Psoas muscle (tissue), 8 donors: Measurements from ENCODE around the gene GRID2. TPM values are rescaled to one million over a fixed set of nuclear protein-coding genes. Genes with fewer than 3 reads are reported as not detected.

Experiments used
- ATAC-seq, 4 donors: fragments of 200-7000 bp; cut with Tn5 transposase; one replicate each; pipeline ENCODE4 v1.9.1; 2020; ENCODE audit warnings: moderate library complexity in 3 of 4, mild to moderate bottlenecking in 2 of 4
- DNase-seq, 2 donors: peaks; one replicate each; pipeline ENCODE4 v3.0.0-alpha.2; 2020
- H3K27ac ChIP-seq: fragments of 200-600 bp; one replicate; pipeline ENCODE4 v1.8.0; 2022
- H3K27me3 ChIP-seq, 3 donors: fragments of 200-600 bp in 1 of 3; one replicate each; pipeline versions ENCODE4 v1.6.1 to v1.8.0; 2013 to 2022; ENCODE audit warnings: low read length in 2 of 3, mild to moderate bottlenecking in 2 of 3, moderate library complexity in 1 of 3; ENCODE audit not compliant: insufficient read depth in 3 of 3
- H3K36me3 ChIP-seq, 2 donors: fragments of 200-600 bp in 1 of 2; one replicate each; pipeline versions ENCODE4 v1.6.1 to v1.8.0; 2013 to 2022; ENCODE audit warnings: low read depth in 1 of 2, mild to moderate bottlenecking in 1 of 2, moderate library complexity in 1 of 2; ENCODE audit not compliant: insufficient read depth in 1 of 2
- H3K4me1 ChIP-seq: fragments of 200-600 bp; one replicate; pipeline ENCODE4 v1.8.0; 2022
- H3K4me3 ChIP-seq: fragments of 200-600 bp; one replicate; pipeline ENCODE4 v1.8.0; 2022; ENCODE audit warnings: mild to moderate bottlenecking
- H3K9me3 ChIP-seq: fragments of 200-600 bp; one replicate; pipeline ENCODE4 v1.8.0; 2022
- WGBS, 3 donors: extraction: QIAGEN DNeasy Blood & Tissue Kit; methylation state at CpG; one replicate each; pipeline versions ENCODE4 v1.1.6 to v1.1.7; 2013; 5-methylcytosine and 5-hydroxymethylcytosine counted together
- intact Hi-C, 2 donors: fragments of 100-400 bp; cut with DNase I; formaldehyde crosslinking; loops; one replicate each; pipeline versions ENCODE4 v1.11.0 to v1.14.2; 2022
- polyA plus RNA-seq, 3 donors: library from polyadenylated mRNA; stranded (reverse); fragments of 200-250 nt; gene quantifications; one replicate each; pipeline ENCODE4 v1.2.3, GENCODE V29; 2013
- total RNA-seq, 4 donors: library from RNA; stranded (reverse); fragmentation: NEBNext Ultra II Directional in 2 of 4; extraction: Animal tissue kit (Norgen Biotek cat#: 25700) in 2 of 4; gene quantifications; one replicate each; pipeline versions ENCODE4 v1.2.1 to v1.2.4, GENCODE V29; 2021 to 2023
- TF ChIP-seq, protein P1 (sequence below): fragments of 200-600 bp; IDR thresholded peaks from one replicate; pipeline ENCODE4 v1.8.0; 2022; ENCODE audit warnings: antibody characterized with exemption
- donor health status: healthy with polysubstance abuse.
- donor health status: DM: no; HTN: no; CAD: no; lungs with moderate emphysema.
- donor health status: Bipolar disorder and iron deficiency.
- donor health status: healthy.
- donor health status: DM: yes; HTN: yes; CAD: no.
- donor health status: DM: no; HTN: no; CAD: no.
- donor health status: DM: no; HTN: no; CAD: no.
- donor health status: DM: yes; HTN: yes; CAD: no.

GRID2 gene
- total and polyA plus RNA-seq, 7 donors: not detected

DNA sequence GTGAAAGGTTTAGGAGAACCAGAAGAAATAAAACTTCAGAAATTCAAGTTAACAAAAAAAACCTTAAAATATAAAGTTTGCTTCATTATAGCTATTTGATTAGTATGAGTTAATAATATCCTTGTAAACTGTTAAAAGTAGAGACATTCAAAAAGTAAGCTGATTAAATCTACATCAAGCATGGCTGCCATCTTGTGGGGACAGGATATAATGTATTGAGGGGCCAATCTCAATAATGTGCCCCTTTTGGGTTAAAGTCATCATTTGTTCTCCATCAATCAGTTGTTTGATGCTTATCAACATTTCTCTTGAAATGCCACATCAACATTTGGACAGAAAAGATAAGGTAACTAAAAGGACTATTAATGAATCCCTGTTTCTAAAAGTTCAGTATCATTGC is 4.6 kb upstream of the GRID2 start:
- Histone ChIP-seq H3K36me3 (no peaks in the 10 kb centered on the region), H3K9me3 (no peaks in the 10 kb centered on the region)

DNA sequence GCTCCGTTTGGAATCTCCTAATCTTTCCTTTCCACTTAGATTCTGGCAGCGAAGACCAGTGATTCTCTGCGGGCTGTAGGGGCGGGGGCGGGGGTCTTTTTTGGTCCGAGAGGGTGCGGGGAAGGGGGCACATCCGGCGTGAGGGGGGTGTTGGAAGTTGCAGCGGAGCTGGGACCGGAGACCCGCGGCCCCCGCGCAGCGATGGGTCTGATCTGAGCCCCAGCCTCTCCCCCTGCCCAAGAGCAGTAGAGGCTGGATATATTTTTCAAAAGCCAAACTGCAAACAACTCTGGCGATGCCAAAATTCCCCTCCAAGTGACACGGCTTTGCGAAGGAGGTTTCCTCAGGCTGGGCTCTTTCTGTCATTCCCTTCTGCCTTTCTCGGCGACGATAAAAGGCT is 355 bp downstream of the GRID2 start:
- ATAC-seq: no peak

More for the DNA sequence above, 4.6 kb upstream of the GRID2 start:
- H3K27me3 ChIP-seq: peaks cover 0 to 11% (median 5%) of the 10 kb centered on the region in 3 donors
- no peaks in the 10 kb centered on the region for H3K4me1 ChIP-seq
- H3K27ac ChIP-seq: no peak overlapping the region
- intact Hi-C loops: no loop called here
- ATAC-seq (no peak), DNase-seq (no peak)
- no peak overlapping the region for H3K4me3 ChIP-seq
- TF ChIP-seq, protein P1, sequence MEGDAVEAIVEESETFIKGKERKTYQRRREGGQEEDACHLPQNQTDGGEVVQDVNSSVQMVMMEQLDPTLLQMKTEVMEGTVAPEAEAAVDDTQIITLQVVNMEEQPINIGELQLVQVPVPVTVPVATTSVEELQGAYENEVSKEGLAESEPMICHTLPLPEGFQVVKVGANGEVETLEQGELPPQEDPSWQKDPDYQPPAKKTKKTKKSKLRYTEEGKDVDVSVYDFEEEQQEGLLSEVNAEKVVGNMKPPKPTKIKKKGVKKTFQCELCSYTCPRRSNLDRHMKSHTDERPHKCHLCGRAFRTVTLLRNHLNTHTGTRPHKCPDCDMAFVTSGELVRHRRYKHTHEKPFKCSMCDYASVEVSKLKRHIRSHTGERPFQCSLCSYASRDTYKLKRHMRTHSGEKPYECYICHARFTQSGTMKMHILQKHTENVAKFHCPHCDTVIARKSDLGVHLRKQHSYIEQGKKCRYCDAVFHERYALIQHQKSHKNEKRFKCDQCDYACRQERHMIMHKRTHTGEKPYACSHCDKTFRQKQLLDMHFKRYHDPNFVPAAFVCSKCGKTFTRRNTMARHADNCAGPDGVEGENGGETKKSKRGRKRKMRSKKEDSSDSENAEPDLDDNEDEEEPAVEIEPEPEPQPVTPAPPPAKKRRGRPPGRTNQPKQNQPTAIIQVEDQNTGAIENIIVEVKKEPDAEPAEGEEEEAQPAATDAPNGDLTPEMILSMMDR: no peak

DNA sequence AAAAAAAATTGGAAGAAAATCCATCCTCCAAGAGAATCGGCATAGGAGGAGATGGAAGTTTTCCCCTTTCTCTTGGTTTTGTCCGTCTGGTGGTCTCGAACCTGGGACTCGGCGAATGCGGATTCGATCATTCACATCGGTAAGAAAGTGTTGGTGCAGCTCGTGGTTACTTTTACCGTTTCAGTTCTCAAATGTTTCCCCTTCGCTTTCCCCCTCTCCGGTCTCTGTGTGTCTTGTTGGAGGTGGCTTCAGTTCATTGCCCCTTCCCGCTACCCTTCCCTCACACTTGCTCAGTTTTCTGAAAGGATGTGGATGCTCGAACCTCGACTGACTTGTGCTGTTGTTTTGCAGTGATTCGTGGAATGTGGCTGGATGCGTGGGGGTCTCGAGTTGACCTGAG is 840 bp downstream of the GRID2 start:
- H3K27ac ChIP-seq: no peak overlapping the region
- H3K4me1 ChIP-seq: no peaks in the 10 kb centered on the region
- peaks cover 0 to 39% (median 10%) of the 10 kb centered on the region in 3 donors for H3K27me3 ChIP-seq
- WGBS, 3 donors: 0 to 3% (median 2%) methylated on average over 18 of the region's 18 CpGs
- ATAC-seq (no peak), DNase-seq (no peak)
- no peaks in the 10 kb centered on the region for H3K36me3 ChIP-seq
- TF ChIP-seq, protein P1: no peak
- peak overlapping the region; percentile 27 for H3K4me3 ChIP-seq
- no peaks in the 10 kb centered on the region for H3K9me3 ChIP-seq
- intact Hi-C loops: no loop called here

More for the DNA sequence above, 355 bp downstream of the GRID2 start:
- TF ChIP-seq, protein P1: no peak
- Histone ChIP-seq H3K4me3 (peak overlapping the region; percentile 27), H3K4me1 (no peaks in the 10 kb centered on the region), H3K27ac (no peak overlapping the region), H3K9me3 (no peaks in the 10 kb centered on the region), H3K27me3 (peaks cover 0 to 39% (median 10%) of the 10 kb centered on the region in 3 donors), H3K36me3 (no peaks in the 10 kb centered on the region)
- peak in 1 of 2 donors; percentile 23 for DNase-seq
- intact Hi-C loops: no loop called here
- 0 to 1% (median 1%) methylated on average over 22 of the region's 22 CpGs for WGBS, 3 donors

DNA sequence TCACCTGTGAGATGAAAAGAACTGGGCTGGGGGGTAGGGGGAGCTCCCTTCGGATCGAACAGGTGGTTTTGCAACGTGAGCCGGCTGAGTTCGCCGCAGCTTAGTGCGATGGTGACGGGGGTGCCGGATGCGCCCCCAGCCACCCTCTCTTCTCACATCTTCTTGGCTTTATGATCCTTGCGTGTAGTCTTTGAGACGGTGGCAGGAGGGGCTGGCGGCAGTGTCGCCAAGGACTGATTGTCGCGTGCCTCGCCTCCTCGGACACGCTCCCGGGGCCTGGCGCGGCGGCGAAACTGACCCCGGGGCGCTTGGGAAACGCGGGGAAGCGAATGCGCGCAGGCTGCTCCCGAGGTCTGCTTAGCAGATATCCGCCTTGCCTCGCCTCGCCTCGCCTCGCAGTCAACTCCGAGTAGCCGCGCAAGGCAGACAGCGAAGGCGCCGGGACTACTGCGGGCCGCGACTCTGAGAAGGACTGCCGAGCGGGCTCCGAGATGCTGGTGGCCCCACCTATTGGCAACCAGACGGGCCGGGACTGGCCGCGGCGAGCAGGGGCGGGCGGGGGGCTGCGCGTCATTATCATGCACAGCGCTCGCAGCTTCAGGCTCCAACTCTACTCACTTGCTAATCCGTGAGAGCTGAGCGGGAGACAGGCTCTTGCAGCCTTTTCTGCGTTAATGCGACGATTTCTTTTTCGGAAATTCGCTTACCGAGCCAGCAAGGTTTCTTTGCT is 1.5 kb downstream of the GRID2 start:
- ATAC-seq: peak in 1 of 4 donors; percentile 32
- no peak overlapping the region for H3K27ac ChIP-seq
- peak; percentile 13 to 57 for DNase-seq
- peak overlapping the region; percentile 50 for H3K4me3 ChIP-seq
- 0 to 1% (median 1%) methylated on average over 68 of the region's 68 CpGs for WGBS, 3 donors
- peaks cover 0 to 39% (median 10%) of the 10 kb centered on the region in 3 donors for H3K27me3 ChIP-seq
- H3K9me3 ChIP-seq: no peaks in the 10 kb centered on the region
- no peaks in the 10 kb centered on the region for H3K4me1 ChIP-seq
- no peaks in the 10 kb centered on the region for H3K36me3 ChIP-seq
- TF ChIP-seq, protein P1: no peak
- intact Hi-C loops: no loop called here
